Keratinocyte (primary cell): ENCODE data around the gene CD200R1.

Experiments used
- EZH2 ChIP-seq: IDR thresholded peaks from one replicate; pipeline ENCODE4 v1.6.1; 2012; ENCODE audit warnings: inconsistent platforms, mild to moderate bottlenecking, low read length, moderate library complexity
- TF ChIP-seq, protein P1 (sequence below), 3 experiments: IDR thresholded peaks in 1 of 3; conservative IDR thresholded peaks in 1 of 3; optimal IDR thresholded peaks in 1 of 3; 2 replicates in 2 of 3; 3 replicates in 1 of 3; pipeline versions ENCODE3 to v1.5.1; 2011; ENCODE audit warnings: low read length in 3 of 3, mild to moderate bottlenecking in 3 of 3, moderate library complexity in 2 of 3, control low read depth in 1 of 3, inconsistent platforms in 1 of 3; ENCODE audit not compliant: insufficient read depth in 2 of 3; ENCODE audit errors: extremely low read depth in 1 of 3

DNA sequence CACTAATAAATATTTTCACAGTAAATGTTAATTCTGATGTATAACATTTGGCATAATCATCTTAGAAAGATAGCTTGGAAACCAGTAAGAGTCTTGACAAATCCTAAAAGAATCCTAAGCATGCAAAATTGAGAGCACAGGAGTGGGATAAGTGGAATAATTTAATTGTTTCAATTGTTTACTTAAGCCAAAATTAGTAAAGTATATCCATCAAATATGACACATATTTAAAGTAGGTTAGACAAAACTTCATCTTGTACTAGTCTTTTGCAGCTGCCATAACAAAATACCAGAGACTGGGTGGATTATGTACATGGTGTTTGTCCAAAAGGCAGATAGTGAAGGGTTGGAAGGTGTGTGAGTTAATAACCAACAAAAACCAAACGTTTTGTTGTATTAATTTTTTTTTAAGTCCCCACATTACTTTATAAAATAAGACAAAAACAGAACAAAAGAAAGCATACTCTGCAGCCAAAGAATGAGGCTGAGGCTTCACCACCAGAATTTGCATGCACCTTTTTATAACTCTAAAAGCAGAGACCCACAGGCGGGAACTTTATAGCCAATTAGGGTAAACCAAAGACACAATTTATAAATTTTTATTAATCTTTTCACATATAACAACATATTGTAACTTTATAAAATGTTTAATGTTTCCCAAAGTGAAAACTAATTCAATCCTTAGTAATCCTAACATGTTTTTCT, 86.4 kb downstream of the CD200R1 start:
- TF ChIP-seq, protein P1, sequence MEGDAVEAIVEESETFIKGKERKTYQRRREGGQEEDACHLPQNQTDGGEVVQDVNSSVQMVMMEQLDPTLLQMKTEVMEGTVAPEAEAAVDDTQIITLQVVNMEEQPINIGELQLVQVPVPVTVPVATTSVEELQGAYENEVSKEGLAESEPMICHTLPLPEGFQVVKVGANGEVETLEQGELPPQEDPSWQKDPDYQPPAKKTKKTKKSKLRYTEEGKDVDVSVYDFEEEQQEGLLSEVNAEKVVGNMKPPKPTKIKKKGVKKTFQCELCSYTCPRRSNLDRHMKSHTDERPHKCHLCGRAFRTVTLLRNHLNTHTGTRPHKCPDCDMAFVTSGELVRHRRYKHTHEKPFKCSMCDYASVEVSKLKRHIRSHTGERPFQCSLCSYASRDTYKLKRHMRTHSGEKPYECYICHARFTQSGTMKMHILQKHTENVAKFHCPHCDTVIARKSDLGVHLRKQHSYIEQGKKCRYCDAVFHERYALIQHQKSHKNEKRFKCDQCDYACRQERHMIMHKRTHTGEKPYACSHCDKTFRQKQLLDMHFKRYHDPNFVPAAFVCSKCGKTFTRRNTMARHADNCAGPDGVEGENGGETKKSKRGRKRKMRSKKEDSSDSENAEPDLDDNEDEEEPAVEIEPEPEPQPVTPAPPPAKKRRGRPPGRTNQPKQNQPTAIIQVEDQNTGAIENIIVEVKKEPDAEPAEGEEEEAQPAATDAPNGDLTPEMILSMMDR (optimal IDR thresholded peaks at IDR 0.05 in 1 of 3, IDR thresholded peaks at IDR 0.05 in 1 of 3, conservative IDR thresholded peaks at IDR 0.05 in 1 of 3; ENCODE audit: extremely low read depth in 1 of 3, insufficient read depth in 2 of 3, low read length in 3 of 3) = no peak
- TF ChIP-seq EZH2 = no peak
